ENCODE data around the gene HTR1A. TPM values are rescaled to one million over a fixed set of nuclear protein-coding genes. Genes with fewer than 3 reads are reported as not detected.

HTR1A gene
- total RNA-seq (1 to 10 TPM in 3 of 7 donors, under 1 TPM in 2, not detected in 2; 0.25 to 4.2 (median 1.7) TPM), polyA plus RNA-seq (1 to 10 TPM in 1 of 2 donors, under 1 TPM in 1; 0.10 to 1.4 TPM)
- long read RNA-seq, donor 1, result 0 reads
- long read RNA-seq, donor 2, partial matches to known transcripts, result 0 of 2 reads
- long read RNA-seq, donor 2, other reads (novel, unspliced or antisense), result 0 of 2 reads
- long read RNA-seq, donor 3, partial matches to known transcripts, result 0 of 1 reads
- long read RNA-seq, donor 3, other reads (novel, unspliced or antisense), result 0 of 1 reads

- peaks cover 9% of the 10 kb centered on the region for H3K4me1 ChIP-seq (ENCODE audit: insufficient read depth)
- H3K36me3 ChIP-seq, result no peaks in the 10 kb centered on the region
- no peak for DNase-seq
- no peaks in the 10 kb centered on the region for H3K9me3 ChIP-seq
- intact Hi-C loops (cut with DNase I), result loop anchor here in 3 of 4 donors (5.0 kb wide), 3 partner anchors 1500 to 1520 kb away; no protein-coding TSS in a partner anchor
- H3K27me3 ChIP-seq, result no peaks in the 10 kb centered on the region
- no peak within 1 kb of the TSS for H3K4me3 ChIP-seq
- 3 to 6% (median 5%) methylated on average over 9 of the region's 9 CpGs for WGBS, 3 donors
- H3K27ac ChIP-seq, result no peak within 1 kb of the TSS
- TF ChIP-seq POLR2A (IDR thresholded peaks at IDR 0.05) (no peak), CTCF (IDR thresholded peaks at IDR 0.05) (no peak), EP300 (IDR thresholded peaks at IDR 0.05) (no peak)
These were observed at the start of gene HTR1A for GRCh38 chr5:63962279-63962678. Gene HTR1A, minus strand, starts transcription at chr5:63962445. Its CDS starts 726 bp downstream, at chr5:63961719.

GRCh38 chr5:64003966-64004365, 41.7 kb upstream of the HTR1A start:
- no peaks in the 10 kb centered on the region for H3K27me3 ChIP-seq
- H3K4me1 ChIP-seq (ENCODE audit: insufficient read depth), result no peaks in the 10 kb centered on the region
- TF ChIP-seq EP300 (IDR thresholded peaks at IDR 0.05) (no peak), CTCF (IDR thresholded peaks at IDR 0.05) (no peak), POLR2A (IDR thresholded peaks at IDR 0.05) (no peak)
- H3K27ac ChIP-seq, result no peak overlapping the region
- H3K9me3 ChIP-seq, result no peaks in the 10 kb centered on the region
- DNase-seq, result no peak
- 21 to 41% (median 36%) methylated on average over 3 of the region's 3 CpGs for WGBS, 3 donors
- no peaks in the 10 kb centered on the region for H3K36me3 ChIP-seq
- intact Hi-C loops (cut with DNase I), result no loop called here
- H3K4me3 ChIP-seq, result no peak overlapping the region

- Histone ChIP-seq H3K4me1 (ENCODE audit: insufficient read depth) (no peaks in the 10 kb centered on the region), H3K4me3 (no peak overlapping the region), H3K36me3 (no peaks in the 10 kb centered on the region), H3K27ac (no peak overlapping the region), H3K27me3 (no peaks in the 10 kb centered on the region), H3K9me3 (no peaks in the 10 kb centered on the region)
- TF ChIP-seq CTCF (IDR thresholded peaks at IDR 0.05) (no peak), EP300 (IDR thresholded peaks at IDR 0.05) (no peak), POLR2A (IDR thresholded peaks at IDR 0.05) (no peak)
- intact Hi-C loops (cut with DNase I), result no loop called here
- no peak for DNase-seq
These were observed 37.9 kb upstream of the HTR1A start for GRCh38 chr5:64000096-64000495.

DNA sequence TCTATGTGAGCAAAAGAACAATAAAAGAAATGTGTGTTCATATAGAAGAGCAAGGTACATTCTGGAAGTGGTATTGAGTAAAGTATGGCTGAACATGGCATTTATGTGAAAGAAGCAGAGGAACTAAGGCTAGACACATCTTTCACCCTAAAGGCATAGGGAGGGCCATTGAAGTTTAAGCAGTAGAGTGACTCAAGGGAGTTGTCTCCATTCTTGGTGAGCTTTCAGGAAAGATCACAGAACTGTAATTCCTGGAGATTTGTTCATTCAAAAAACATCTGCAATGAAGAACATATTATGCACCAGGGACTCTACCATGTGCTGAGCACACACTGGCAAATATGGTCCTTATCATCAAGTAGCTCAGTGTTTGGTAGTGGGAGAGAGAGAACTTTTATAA, 24.8 kb upstream of the HTR1A start:
- no peaks in the 10 kb centered on the region for H3K27me3 ChIP-seq
- H3K36me3 ChIP-seq, result no peaks in the 10 kb centered on the region
- TF ChIP-seq EP300 (IDR thresholded peaks at IDR 0.05) (no peak), CTCF (IDR thresholded peaks at IDR 0.05) (no peak), POLR2A (IDR thresholded peaks at IDR 0.05) (no peak)
- DNase-seq, result no peak
- H3K4me1 ChIP-seq (ENCODE audit: insufficient read depth), result no peaks in the 10 kb centered on the region
- intact Hi-C loops (cut with DNase I), result no loop called here
- no peak overlapping the region for H3K27ac ChIP-seq
- H3K9me3 ChIP-seq, result no peaks in the 10 kb centered on the region
- H3K4me3 ChIP-seq, result no peak overlapping the region

Data from ovary (tissue), 10 donors.